COLO829 (cell line): ENCODE data around the gene WDFY3.

ENCODE experiments used
- DNase-seq: peaks from one replicate; pipeline ENCODE4 v3.0.0; 2012; ENCODE audit warnings: low spot score

Gene WDFY3, protein sequence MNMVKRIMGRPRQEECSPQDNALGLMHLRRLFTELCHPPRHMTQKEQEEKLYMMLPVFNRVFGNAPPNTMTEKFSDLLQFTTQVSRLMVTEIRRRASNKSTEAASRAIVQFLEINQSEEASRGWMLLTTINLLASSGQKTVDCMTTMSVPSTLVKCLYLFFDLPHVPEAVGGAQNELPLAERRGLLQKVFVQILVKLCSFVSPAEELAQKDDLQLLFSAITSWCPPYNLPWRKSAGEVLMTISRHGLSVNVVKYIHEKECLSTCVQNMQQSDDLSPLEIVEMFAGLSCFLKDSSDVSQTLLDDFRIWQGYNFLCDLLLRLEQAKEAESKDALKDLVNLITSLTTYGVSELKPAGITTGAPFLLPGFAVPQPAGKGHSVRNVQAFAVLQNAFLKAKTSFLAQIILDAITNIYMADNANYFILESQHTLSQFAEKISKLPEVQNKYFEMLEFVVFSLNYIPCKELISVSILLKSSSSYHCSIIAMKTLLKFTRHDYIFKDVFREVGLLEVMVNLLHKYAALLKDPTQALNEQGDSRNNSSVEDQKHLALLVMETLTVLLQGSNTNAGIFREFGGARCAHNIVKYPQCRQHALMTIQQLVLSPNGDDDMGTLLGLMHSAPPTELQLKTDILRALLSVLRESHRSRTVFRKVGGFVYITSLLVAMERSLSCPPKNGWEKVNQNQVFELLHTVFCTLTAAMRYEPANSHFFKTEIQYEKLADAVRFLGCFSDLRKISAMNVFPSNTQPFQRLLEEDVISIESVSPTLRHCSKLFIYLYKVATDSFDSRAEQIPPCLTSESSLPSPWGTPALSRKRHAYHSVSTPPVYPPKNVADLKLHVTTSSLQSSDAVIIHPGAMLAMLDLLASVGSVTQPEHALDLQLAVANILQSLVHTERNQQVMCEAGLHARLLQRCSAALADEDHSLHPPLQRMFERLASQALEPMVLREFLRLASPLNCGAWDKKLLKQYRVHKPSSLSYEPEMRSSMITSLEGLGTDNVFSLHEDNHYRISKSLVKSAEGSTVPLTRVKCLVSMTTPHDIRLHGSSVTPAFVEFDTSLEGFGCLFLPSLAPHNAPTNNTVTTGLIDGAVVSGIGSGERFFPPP (N-terminal part only)

DNA sequence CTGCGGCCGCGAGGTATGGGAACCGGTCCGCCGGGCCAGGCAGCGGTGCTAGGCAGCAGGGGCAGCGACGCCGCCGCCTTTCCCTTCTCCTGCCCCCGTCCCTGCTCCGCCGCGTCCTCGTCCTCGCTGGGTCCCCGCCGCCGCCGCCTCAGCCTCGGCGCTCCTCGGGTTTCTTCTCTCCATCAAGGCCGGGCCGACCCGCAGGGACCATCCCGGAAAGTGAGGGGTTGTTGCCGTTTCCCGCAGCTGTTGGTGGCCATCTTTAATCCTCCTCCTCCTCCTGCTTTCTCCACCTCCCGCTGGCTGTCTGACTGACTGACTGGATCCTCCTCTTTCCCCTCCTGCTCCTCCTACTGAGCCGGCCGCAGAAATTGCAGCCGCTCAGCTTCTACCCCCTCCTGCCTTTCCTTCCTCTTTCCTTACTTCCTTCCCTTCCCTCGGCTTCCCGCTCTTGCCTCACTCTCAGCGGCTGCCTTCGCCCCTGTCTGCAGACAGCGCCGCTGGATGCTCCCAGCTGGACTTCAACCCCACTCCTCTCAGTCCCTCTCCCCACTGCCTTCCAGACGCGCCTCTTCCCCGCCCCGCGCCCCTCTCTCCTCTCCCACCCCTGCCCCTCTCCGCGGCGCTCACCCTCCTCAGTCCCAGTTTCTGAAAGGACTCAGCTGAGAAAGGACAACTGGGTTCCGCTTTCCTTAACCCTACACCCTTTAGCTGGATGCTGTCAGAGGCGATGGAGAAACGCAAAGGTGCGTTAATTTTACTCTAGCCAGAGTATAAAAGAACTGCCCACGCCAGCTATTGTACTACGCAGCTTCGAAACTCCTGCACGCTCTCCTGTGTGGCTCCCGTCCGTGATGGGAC, at the start of gene WDFY3:
Gene WDFY3 (minus strand): TSS at position 309 of the 861 bp plus-strand sequence. CDS start 106,099 bp downstream, outside the sequence.
- DNase-seq = peak; percentile 91

DNA sequence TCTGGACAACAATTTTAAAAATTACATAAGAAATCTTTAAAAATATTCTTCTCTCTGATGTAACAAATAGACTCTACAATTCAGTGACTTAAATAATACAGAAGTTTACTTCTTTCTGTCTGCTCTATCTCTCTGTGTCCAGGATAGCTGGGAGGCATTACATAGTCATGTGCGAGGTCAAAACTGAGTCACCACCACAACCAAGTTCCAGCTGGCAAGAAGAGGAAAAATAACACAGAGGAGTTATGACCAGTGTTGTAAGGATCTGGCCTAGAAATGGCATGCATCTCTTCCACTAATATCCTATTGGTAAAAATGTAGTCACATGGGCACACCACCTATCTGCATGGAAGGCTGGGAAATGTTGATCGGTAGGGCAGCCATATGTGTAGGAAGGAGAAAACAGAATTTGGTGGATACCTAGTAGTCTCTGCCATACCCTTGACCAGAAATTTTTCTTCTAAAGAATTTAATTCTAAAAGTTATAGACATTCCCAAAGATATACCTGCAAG, 39.4 kb upstream of the WDFY3 start:
- peak; percentile 34 for DNase-seq

DNA sequence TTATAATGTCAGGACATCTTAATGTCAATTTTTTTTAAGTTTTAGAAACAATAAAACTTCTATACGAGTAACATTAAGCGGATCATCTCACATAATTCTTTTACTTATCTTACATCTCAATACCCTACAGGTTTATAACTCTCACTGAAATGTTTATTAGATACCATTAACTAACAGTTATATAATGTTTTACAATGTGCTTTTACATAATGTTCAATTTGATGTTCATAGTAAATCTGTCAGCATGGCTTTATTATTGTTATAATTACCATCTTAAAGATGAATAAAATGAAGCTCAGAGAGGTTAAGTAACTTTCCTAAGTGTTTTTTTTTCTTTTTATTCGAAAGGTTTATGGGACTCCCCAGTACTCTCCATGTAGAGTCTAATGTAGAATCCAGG, 33.9 kb upstream of the WDFY3 start:
- DNase-seq = no peak

DNA sequence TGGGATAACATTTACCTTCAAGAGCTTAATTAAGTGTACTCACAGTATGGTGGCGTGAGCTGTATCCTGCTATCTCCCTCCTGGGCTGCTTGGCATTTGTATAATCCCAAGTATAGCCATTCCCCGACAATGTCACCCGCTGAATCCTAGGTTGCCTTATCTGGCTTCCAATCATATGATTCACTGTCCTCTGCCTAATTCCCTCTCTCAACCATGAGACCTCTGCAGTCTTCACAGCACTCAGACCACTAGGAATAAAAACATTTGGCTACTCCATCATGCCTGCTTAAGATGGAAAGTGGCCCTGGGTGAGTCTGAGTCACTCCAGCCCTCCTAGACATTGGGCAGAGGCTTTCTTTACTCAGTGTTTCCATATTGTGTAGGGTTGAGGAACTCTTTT, 28.9 kb upstream of the WDFY3 start:
- DNase-seq = no peak

DNA sequence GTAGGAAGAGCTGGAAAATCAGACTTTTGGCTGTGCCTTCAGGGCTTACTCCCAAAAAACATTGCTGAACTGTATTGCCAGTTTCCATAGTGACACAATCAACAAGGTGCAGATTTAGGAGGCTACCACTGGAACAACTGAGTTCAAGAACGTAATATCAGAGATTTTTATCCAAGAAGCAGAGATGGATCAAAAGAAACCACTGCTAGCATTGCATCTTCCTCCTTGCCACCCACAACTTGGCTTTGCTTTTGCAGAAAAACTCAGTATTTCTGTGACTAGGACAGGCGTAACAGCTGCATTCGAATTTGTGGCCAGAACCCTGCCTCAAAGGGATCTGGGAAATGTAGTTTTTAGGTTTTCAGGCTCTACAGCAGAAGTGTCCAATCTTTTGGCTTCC, 27.8 kb upstream of the WDFY3 start:
- no peak for DNase-seq

DNA sequence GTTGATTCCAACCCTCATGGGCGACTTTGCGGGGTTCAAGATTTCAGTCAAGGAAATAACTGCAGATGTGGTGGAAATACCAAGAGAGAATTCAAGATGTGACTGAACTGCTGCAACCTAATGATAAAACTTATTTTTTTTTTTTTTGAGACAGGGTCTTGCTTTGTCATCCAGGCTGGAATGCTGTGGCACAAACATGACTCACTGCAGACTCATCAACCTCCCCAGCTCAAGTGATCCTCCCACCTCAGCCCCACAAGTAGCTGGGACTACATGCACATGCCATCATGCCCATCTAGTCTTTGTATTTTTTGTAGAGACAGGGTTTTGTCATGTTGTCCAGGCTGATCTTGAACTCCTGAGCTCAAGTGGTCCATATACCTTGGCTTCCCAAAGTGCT, 19.5 kb upstream of the WDFY3 start:
- no peak for DNase-seq

DNA sequence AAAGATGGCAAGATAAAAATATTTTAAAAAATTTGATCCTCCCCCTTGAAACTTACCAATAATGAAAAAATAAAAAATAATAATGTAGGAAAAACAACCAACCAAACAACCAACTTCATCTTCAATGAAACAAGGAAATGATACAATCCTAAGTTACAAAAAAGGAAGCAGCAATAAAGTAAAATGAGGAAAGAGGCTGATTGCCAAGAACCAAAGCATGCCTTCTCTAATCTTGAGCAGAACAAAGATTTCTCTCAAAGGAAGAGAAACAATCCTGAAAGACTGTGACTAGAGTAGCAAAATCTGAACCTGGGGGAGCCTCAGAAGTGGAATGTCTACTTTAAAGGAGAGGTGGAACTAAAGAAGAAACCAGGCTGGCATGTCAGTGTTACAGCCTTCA, 10.9 kb upstream of the WDFY3 start:
- no peak for DNase-seq

DNA sequence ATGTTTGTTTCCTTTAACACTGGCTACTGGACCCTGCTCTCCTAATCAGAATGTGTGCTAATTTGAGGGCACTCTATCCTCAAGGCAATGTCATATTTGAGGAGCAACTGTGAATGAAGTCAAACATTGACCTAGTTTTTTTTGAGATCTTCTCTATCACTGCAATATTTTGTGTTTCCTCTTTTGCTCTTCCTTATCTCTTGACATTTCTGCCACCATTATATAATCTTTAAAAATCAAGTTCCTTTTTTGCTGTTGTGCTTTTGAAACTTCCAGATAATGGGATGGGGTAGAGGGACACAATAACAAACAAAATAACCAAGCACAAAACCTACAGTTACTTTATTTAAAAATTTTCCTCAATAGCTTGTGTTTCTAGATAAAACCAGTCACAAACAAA, 7.4 kb upstream of the WDFY3 start:
- no peak for DNase-seq

DNA sequence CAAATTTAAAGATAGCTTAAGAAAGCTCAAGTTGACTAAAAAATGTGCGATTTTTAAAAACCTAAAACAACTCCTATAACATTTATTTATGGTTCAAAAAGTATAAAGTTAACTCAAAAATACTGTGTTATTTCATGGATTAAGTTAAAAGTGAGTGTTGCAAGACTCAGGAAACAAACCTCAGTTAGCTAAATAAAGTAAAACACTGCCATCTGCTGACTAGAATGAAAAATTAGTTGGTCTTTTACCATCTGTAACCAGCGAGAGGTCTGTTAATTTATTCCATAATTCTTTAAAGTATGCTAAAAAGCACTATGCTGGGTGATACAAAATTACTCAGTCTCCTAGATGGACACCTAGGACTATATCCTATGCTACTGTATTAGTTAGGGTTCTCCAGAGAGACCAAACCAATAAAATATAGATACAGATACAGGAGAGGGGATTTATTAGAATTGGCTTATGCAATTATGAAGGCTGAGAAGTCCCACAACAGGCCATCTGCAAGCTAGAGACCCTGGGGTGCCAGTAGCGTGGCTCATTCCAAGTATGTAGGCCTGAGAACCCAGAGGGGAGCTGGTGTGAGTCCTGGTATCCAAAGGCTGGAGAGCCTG, 4.9 kb upstream of the WDFY3 start:
- DNase-seq = peak; percentile 49

DNA sequence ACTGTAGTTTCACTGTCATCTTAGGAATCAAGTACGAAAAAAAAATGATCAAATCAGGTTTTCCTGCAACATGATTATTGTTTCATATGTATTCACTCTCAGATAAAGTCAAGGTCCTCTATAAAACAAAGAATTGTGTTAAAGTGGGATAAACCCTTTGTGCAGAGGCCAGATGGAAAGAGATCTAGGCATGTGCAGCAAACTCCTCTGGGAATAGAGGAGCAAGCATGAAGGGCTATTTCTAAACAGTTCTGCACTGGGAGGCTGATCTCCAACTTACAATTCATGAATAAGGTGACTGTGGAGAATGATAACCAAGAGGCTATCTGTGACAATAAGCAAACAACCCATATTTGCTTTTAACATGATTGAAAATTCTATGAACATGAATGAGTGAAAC, 2.4 kb upstream of the WDFY3 start:
- no peak for DNase-seq

DNA sequence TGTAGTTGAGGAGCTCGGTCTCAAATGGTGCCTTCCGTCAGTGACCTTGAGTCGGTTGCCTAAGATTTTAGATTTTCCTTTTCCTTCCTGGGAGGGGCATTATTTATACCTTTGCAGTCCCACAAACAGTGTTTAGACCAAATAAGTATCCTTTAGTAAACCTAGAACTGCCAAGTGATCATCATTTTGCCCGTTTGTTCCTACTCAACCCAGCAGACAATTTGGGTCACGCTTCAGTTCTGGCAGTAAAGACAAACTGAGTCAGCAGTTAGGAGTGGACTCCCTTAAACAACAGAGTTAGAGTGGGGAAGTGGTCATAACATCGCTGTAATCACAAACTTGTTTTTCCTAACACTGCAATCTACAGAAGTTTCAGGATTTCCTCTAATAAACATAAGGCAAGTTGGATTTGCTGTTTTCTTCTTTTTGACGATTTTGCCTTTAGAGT, 777 bp upstream of the WDFY3 start:
- no peak for DNase-seq

DNA sequence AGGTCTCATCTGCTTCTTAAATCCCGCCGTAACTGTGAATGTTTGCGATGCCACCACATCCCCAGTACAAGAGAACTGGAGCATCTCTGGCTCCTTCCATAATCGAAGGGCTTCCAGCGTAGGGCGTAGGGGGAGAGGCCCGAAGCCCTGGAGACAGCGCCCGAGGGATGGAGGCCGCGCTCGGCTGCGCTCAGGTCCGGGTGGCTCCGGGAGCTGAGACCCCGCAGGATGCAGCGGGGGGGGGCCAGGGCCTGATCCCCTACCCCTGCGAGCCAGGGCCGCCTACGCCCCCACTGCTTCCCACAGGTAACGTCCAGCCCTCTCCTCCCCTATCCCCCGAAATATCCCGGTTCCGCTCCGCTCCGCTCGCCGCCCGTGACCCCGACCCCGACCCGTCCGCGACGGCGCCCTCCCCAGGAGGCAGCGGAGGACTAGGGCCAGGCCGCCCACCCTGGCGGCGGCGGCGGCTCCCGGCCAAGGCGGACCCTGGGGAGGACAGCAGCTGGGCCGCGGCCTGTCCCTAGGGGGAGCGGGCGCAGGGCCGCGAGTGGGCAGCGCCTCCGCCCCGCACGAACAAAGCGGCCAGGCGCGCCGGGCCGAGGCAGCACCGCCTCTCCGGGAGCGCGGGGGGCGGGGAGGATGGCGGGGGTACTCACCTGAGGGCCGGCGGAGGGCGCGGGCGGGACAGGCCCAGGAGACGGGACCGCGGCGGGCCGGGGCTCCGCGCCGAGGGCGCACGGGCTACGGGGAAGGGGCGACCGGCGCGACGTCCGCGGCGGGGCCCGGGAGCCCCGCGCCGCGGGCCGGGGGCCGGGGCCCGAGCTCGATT, 723 bp downstream of the WDFY3 start:
- DNase-seq = peak; percentile 33

DNA sequence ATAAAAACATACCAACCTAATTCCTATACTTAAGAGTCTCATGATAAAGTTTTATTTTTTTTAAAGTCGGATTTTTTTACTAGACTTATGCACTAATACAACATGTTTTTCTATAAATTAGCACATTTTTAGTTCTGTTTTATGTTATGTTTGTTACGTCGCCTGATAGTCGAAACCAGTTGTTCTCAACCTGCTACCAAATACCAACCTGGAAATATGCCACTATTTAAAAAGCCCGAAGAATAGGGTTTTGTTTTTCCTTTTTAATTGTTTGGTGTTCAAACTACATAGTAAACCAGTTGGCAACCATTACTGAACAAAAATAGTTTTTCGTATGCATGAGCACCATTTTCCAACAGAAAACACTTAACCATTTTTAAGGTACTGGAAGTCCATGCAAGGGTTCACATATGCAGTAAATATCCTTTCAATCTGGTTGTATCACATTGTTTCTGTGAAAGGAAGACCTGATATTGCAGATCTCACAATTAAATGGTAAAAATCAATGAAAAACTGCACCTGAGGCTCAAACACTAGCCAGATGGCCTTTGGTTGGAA, 1.4 kb downstream of the WDFY3 start:
- DNase-seq = no peak

DNA sequence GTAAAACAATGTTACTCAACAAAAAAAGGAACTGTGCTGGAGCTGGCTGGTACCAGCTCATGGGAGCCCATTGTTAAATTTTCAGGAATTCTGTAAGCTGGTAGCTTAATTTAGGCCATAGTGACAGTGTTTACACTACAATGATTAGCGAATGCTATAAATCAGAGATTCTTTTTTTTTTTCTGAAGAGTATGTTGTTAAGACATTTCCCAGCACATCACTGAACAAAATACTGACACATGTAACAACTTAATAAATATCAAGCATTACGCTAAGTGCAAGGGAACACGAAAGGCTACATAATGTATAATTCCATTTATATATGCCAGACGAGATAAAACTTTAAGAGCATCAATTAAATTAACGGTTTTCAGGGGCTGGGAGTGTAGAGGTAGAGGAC, 4.4 kb downstream of the WDFY3 start:
- no peak for DNase-seq

DNA sequence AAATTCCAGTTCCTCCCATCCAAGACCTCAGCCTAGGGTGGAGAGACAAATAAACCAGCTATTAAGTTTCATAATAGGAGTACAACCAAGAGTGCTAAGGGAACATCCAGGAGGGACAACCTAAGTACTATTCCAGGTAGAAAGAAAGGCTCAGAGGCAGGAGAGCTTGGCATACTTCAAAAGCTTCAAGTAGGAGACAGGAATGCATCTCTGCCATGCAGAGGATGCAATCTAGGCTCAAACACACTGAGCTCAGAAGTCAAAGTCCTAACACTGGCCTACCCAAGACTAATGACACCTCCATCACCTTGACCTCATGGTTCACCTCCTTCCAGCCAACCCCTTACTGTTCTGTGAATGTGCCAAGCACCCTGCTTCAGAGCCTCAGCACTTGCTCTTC, 8.1 kb downstream of the WDFY3 start:
- DNase-seq = no peak

DNA sequence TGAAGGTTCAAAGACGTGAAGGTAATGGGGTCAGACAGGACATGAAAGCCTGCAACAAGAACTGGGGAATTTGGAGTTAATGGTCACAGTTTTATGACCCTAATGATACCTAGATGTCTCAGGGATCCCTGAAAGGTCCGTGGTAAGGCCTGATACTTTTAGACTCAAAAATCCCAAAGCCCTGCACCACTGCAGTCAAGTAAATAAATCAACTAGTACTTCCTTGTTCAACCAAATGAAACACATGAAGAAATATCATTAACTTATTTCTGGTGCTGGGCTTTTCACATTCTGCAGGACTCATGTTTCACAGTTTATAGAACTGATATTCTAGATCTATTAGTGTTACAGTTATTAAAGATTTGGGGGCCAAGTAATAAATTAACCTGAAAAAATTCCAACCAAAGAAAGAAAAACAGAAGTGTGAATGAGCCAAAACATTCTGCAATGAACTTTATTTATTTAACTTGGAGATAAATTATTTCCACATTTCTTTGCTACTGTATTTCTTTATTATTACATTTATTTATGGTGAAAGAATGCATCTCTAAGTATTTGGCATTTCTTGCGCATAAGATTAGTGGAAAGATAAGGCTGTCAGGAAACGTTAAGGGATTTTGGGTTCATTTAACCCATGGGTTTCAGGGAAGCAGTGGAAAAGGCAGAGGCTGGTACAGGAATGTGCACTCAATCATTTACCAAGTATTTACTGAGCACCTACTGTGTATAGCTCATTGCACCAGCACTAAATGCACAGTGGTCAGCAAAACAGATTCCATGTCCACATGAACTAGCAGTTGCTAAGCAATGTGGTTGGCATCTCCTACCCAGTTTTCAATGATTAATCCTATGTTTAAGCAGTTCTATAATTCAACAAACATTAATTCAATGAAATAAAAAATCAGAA, 8.7 kb downstream of the WDFY3 start:
- DNase-seq = no peak

DNA sequence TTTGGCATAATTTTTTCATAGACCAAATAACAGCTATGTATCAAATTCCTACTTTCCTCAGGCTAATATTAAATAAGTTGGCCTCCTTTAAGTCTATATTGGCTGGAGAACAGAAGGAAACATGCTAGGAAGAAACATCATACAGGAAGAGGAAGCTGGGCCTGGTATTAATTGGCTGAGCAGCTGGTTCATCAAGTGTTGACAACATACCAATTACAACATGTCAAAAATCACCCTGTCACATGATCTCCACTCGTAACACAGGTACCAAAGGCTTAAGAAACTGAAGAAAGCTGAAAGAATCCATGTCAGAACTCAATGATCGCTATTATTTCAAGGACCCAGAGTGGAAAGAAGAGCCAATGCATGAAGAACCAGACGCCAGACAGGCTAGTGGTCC, 10.5 kb downstream of the WDFY3 start:
- no peak for DNase-seq

DNA sequence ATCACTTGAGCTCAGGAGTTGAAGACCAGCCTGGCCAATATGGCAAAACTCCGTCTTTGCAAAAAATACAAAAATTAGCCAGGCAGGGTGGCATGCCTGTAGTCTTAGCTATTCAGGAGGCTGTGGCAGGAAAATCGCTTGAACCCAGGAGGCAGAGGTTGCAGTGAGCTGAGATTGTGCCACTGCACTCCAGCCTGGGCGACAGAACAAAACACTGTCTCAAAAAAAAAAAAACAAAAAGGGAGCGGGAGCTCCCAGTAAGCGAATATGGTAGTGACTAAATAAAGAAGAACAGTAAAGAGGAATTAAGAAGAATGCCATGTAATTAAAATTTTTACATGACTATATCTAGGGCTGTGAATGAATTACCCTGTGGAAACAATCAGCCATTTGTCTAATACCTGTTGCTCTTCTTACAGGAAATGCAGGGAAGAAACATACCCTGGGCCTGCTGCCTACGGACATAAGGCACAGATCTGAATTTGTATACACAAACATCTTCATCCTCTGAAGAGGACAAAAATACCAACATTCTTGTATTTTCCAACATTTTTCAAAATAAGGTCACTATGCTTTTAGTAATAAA, 11.4 kb downstream of the WDFY3 start:
- DNase-seq = peak; percentile 29
